ENCODE data around the gene GNA12.

The GNA12 gene, protein sequence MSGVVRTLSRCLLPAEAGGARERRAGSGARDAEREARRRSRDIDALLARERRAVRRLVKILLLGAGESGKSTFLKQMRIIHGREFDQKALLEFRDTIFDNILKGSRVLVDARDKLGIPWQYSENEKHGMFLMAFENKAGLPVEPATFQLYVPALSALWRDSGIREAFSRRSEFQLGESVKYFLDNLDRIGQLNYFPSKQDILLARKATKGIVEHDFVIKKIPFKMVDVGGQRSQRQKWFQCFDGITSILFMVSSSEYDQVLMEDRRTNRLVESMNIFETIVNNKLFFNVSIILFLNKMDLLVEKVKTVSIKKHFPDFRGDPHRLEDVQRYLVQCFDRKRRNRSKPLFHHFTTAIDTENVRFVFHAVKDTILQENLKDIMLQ

DNA sequence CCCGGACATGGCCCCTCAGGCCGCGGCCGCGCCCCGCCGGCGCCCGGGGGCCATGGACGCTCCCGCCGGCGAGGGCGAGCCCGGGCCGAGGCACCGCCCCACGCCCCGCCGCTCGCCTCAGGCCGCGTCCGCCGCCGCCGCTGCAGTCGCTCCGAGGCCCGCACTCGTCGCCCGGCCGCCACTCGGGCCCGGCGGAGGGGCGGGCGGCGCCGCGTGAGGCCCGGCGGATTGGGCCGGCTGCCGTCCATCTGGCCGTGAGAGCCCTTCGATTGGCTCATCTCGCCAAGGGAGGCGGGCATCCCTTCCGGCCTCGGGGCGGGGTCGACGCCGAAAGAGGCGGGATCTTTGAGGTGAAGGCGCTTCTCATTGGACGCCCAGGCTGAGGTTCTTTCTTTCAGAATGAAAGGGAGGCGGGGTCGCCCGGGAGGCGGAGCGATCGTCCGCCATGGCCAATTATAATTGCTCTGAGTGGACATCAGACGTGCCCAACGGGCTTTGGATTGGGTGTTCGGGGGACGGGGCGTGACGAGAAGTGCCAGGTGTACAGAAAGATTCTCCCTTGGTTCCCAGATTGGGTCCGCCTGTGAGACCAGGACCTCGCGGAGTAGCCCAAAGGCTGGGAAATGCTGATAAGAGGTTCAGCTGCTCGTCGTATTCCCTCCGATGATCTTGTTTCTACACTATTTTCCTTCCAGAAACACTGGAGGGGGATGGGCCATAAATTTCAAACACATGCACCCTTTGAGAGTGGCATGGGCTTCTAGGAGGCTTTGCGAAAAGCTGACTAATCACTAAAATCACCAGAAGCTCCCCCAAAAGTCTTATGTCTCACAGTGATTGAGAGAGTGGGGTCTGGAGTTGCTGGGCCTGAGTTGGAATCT lies at the start of gene GNA12:
TSS of gene GNA12 (minus strand) at position 156 of the 881 bp plus-strand sequence. CDS start at position 9, 147 bp downstream.
- peak; percentile 91 for DNase-seq

DNA sequence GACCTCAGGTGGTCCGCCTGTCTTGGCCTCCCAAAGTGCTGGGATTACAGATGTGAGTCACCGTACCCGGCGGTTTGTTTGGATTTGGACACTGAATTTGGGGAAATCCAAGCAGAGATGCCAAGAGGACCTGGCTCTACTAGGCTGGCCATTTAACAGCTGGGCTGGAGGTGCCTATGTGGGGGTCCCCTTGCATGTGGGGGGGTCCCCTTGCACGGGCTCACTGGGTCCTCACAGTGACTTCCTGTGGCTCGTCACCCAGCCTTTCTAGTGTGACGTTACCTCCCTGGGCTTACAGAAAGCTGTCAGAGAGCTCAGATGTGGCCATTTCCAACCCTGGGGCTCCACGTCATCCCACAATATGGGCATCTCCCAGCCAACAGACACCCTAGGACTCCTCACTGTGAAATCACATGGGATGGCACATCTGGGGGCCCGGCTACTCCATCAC lies 49.3 kb upstream of the GNA12 start:
- DNase-seq: no peak

DNA sequence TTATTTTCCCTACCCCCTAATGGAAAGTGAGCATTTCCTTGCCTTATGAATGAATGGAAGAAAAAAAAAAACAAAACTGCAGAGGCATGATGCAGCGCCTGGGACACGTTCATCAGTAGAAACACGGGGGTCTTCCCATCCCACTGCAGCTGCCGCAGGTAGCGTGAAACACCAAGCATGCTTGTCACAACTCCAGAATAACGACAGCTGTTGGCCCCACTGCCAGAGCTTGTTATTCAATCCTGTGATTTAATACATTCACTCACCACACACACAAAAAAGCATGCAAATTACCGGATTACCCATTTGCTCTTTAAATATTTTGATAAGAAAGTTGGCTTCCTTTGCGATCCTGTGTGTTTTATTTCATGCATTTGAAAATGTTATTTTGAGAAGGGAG lies 48.4 kb upstream of the GNA12 start:
- DNase-seq: no peak

DNA sequence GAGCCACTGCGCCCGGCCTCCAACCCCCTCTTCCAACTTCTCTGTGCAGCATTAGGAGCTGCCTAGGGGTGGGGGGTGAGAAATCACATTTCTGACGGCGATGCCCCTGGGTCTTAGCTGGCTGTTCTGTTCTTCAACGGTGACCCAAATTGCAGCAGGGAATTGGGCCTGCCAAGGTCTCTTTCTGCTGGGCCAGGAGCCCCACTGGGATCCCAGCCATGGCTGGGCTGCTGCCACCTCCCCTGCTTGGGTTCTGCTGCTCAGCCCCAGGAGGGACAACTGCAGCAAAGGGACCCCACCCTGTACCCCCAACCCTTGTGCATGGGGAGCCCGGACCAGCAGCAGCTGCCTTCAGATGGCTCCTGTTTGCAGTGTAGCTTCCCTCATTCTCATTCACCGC lies 43.7 kb upstream of the GNA12 start:
- no peak for DNase-seq

DNA sequence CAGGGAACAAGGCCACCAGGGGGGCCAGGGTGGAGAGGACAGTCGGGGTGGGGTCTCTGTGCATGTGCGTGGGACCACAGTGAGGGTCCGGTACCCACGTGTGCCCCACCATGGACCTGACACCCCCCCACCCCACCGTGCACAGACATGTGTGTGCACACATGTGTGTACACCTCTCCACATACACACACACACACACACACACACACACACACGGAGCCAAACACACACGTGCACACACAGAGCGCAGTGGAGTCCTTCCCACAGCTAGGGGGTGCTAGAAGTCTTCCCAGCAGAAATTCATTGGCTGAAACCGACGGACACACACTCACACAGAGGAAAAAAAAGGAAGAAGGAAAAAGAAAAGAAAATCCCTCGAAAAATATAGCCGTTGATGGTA lies 42.8 kb upstream of the GNA12 start:
- DNase-seq: no peak

DNA sequence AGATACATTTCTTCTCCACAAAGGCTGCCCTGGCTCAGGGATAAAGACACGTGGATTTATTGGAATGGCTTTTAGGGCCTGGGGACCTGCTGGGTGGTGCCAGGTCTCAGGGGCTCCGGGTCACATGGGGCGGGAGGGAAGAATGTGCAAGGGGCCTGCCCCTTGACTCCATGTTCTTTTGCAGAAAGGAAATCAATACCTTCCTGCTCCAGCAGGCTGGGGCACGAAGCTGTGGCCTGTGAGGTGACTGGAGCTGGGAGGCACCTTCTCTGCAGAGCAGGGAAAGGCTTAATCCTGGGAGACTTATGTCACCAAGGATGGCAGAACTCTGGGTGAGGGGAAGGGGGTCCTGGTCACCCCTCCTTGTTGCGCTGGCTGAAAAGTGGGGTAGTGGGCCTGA lies 42.3 kb upstream of the GNA12 start:
- DNase-seq: no peak

DNA sequence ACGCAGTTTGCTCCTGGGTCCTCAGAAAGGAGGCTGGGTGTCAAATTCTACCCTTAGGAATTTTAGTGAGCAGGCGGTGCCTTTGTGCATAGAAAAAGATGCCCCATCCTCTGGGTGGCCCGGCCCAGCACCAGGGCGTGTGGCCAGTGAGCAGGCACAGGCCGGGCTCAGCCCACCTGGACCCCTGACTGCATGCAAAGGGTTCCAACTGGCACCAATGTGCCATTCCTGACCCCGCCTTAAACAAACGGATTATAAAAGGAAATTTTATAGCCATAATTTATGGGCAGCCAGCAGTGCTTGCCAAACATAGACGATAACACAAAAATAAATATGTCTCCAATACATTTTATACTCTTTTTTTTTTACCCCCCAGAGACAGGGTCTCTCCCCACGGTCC lies 40.1 kb upstream of the GNA12 start:
- no peak for DNase-seq

DNA sequence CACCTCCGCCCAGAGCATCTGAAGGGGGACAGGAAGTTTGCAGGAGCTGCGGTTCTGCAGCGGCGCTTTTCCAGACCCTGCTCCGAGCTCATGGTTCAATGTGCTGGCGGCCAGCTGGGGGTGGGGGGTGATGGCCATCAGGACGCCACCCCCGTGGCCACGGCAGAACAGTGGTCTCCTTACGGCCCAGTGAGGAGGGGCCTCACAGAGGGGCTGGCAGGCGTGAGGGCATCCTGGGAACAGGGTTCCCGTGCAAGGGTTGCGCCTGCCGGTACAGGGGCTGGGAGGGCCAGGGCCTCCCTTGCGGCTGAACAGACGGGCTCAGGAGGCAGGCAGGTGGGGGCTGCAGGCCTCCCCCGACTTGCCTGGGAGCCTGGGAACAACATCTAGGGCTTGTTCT lies 39.0 kb upstream of the GNA12 start:
- DNase-seq: no peak

DNA sequence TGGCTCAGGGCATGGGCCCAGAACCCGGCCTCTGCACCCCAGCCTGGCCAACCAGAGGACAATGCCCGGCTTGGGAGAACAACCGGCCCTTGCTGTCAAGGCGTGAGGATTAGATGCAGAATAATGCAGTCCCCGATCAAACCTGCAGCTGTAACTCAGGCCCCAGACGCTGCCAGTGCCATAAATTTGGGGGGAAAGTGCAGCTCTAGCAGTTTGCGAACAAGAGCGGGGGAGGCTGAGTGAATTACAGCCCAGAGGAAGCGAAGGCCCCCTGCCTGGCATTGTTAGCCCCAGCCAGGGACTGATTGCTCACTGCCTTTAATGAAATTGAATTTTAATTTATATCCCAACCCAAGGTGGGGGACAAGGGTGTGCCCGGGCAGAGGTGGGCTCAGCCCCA lies 38.0 kb upstream of the GNA12 start:
- no peak for DNase-seq

DNA sequence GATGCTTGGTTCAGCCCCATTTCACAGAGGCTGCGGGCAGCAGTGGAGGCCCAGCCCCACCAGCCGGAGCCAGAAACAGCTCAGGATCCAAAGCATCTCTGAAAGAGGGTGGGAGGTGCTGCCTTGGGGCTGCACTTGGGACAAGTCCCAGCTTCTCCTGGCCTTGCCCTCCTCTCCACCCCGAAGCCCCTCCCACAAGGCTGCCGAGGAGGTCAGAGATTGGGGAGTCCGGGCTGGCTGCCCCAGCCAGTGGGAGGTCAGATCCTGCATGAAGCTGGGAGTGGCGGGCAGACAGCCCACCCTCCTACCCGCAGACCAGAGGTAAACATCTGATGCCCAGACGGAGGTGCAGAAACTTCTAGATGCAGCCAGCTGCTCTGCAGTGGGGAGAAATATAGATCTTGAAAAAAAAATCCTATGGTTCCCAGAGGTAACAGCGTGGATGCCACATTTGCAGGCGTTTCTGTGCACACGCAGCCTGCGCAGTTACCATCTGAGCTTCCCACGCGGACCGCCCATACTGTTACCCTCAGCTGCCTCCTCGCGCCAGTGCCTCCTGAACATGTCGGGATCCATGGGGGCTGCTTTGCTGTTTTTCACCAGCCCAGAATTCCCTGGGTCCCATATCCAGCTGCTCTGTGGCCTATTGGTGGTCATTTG lies 36.9 kb upstream of the GNA12 start:
- no peak for DNase-seq

DNA sequence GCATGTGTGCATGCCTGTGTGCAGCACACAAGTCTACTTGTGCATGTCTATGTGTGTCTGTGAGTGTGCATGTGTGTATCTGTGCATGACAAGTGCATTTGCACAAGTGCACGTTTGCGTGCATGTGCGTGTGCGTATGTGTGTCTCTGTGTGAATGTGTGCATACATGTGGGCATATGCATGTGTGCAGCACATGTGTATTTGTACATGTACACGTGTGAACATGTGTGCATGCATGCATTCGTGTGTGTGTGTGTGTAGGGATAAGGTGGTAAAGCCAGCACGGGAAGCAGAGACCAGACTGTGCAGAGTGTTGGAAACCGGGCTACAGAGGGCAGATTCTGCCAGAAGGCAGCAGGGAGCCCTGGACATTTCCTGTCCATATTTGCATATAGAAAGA lies 35.9 kb upstream of the GNA12 start:
- no peak for DNase-seq

DNA sequence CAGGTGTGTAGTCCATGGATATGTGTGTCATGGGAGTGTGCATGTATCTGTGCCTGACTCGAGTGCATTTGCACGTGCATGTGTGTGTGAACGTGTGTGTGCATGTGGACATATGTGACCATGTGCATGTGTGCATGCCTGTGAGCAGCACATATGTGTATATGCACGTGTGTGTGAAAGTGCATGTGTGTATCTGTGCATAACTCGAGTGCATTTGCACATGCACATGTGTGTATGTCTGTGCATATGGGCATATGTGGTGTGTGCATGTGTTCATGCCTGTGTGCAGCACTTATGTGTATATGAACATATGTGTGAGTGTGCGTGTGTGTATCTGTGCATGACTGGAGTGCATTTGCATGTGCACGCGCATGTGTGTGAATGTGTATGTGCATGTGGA lies 35.2 kb upstream of the GNA12 start:
- DNase-seq: no peak

DNA sequence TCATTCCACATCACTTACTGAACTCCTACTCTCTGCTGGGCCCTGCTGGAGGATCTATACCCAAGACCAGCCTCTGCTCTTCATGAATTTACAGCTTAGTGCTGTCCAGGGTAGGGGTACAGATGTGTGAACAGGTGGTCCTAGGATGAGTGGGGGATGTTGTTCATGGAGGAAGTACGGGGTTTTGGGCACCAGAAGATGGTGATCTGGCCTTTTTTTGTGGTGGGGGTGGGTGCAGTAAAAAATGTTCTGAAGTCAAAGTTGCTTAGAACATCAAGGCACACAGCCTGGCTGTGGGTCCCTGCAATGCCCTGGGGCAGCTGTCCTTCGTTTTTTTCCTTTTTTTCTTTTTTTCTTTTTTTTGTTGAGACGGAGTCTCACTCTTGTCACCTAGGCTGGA lies 34.2 kb upstream of the GNA12 start:
- DNase-seq: no peak

DNA sequence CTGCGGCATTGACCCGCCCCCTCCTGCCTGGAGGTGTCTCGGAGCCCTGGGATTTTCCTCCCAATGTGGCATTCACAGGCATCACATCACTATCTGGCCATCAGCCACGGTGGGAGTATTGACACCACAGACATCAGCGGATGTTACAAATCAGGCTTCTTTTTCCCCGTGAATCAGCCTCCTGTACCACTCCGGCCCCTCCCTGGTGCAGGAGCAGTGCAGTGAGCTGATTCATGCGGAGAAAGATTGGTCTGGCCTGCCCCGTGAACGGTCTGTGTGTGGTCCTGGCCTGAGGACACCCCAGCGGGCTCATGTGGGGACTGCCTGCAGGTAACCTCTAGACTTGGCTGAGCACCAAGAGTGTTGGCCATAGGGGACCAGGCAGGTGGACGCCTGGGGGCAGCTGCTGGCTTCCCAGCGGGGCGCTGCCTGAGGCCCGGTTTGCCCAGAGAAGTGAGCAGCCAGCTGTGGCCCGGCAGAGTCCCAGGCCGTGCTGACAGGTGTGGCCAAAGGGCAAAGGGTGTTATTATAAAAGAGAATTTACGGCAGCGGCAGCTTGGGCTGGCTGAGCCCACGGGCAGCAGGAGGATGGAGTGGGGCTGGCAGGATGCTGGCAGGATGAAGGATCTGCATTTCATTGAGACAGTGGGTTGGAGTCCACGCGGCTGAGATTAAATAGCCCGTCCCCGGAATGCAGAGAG lies 32.1 kb upstream of the GNA12 start:
- no peak for DNase-seq

DNA sequence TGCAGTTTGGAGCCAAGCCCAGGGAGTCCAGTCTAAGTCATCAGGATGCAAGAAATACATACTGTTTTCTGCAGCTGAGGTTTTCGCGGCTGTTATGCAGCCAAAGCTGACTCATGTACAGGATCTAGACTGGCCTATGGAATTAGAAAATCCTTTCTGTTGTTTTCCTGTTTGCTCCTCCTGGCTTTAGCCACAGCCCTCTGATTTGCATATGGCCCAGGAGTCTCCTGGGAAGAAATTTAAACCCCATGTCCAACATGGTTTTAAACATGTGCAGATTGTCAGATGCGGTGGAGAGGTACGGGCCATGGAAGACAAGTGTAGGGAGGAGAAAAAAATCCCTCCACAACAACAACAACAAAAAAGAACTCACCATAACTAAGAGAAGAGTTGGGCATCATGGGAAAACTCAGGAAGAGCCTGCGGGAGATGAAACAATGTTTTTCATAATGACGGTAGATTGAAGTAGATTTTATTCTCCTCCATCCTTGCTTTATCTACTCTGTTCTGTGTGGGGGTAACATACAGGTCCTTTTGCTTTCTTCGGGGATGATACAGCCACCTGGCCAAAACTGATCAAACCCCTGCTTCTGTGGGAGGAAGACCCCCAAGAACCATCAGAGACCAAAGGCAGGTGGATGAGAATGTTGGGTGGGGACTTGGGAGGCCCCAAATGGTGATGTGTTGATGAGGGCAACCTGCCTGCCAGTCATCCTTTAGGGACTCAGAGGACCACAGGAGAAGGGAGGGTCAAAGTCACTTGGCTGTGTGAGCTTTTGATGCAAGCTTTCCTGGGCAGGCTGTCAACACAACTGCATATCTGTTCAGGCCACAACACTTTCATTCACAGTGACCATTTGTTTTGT lies 29.8 kb upstream of the GNA12 start:
- no peak for DNase-seq

DNA sequence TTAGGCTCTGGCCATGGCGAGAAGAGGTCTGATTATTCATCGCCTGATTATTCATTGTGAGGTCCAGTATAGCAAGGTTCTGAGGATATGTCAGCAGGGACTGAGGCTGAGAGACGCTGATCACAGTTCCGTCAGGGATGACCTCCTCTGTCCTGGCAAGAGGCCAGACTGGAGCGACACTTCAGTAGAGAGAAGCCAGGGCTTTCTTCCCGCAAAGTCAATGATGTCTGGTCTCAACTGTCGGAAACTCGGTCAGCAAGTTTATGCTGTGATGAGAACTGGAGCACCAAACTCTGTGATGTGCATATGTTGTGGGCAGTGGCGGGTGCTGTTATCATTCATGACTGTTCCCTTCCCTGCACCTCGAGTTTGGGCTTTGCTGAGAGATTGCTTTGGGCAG lies 29.0 kb upstream of the GNA12 start:
- DNase-seq: no peak

DNA sequence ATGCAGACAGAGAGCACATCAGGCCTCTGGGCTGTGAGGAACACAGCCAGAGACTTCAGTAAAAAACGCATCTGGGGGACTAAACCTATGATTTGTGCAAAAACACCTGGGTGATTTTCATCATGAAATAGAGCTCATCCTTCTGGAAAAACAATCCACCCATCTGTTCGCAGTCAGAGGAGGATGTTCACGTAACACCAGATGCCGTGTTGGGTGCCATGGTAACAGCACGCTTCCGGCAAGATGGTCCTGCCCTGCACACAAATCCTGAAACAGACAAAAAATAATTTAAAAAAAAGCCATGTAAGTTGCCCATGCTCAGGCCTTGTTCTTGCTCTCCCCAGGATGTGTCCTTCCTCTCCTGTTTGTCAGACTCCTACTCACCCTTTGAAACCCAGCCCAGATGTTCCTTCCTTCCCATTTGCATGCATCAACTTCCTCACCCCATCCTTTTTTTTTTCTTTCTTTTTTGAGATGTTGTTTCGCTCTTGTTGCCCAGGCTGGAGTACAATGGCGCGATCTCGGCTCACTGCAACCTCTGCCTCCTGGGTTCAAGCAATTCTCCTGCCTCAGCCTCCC lies 28.3 kb upstream of the GNA12 start:
- DNase-seq: no peak

DNA sequence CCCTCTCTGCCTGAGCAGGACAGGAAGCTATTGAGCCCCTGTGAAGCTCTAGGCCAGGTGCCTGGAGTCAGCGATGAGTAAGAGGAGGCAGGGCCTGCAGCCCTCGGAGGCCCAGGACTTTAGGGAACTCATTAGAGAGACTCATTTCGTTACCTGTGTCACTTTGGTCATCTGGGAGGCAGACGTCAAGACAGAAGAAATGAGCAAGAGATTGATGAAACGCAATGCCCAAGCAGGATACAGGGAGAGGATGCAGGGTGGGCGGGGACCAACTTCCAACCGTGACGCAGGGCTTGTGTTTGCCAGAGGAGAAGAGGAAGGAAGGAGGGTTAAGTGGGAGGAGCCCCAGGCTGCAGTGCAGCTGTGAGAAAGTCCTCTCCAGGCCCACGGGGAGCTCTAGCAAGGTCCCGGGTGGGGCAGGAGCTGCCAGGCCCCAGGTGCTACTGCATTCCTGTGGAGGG lies 26.4 kb upstream of the GNA12 start:
- DNase-seq: no peak

DNA sequence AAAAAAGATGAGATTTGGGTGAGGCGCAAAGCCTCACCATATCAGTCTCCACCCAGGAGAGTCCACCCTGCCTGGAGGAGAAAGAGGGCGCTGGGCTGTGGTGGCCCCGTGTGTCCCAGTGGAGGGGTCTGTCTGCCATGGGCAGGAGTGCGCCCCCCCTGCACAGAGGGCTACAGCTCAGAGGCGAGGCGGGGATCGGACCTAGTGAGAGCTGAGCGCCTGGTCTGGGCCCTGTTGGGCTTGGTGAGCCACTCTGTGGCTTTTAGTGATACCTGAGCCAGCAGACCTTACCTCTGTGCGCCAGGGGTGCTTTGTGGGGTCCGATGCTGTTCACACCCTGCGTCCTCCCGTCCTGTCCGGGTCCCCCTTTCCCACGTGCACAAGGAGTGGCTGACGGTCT lies 25.9 kb upstream of the GNA12 start:
- DNase-seq: no peak

DNA sequence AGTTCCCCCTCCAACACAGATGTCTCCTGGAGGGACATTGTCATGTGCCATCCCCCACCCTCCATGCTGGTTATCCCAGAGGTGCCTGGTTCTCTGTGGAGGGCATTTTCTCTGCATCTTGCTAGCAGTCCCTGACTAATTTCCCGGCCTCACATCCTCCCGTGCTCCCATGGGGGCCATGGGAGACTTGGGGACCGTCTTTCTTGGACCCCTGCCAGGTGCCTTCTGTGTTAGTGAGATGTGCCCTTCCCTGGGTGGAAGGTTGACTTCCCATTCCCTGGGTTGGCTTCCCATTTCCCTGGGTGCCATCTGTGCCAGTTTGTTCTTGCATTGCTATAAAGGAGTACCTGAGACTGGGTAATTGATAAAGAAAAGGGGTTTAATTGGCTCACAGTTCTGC lies 22.5 kb upstream of the GNA12 start:
- DNase-seq: no peak

DNA sequence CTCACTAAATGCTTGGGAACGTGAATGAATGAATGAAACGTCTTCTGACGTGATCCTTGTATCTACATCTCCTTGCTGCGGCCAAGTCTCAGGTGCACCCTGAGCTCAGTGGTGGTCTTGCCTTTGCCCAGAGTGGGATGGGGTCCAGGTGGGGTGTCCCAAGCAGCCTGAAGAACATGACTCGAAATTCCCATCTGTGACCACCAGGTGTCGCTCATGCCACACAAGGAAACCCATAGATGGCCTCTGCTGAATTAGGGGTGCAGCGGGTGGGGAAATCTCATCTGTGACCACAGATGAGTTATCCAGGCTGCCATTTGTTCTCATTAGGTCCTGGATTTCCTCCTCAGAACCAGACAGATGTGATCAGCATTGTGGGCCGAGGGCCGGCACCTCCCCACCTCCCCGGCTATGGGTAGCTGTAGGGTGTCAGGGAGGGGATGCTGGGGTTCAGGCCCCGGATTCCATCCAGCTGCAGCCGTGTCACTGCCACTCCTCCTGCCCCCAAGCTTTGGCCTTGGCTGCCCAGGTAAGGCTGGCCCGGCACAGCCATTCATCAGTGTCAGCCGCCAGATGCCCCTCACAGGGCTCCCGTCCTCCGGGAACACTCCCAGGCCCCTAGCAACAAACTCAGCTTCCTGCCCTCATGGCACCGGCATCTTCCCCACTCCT lies 21.0 kb upstream of the GNA12 start:
- DNase-seq: peak; percentile 36

All from NK-92 treated with Interleukin-12 subunit alpha and Interleukin-12 subunit beta, amount 100 ng/mL, for 24 hours (cell line).